ENCODE measurements around the gene TAL1.
"Not testable (repeated sequence)": the region's sequence is repeated elsewhere in the genome, so short reads cannot be mapped to it uniquely, and the experiment has no call there.

The TAL1 gene

DNA sequence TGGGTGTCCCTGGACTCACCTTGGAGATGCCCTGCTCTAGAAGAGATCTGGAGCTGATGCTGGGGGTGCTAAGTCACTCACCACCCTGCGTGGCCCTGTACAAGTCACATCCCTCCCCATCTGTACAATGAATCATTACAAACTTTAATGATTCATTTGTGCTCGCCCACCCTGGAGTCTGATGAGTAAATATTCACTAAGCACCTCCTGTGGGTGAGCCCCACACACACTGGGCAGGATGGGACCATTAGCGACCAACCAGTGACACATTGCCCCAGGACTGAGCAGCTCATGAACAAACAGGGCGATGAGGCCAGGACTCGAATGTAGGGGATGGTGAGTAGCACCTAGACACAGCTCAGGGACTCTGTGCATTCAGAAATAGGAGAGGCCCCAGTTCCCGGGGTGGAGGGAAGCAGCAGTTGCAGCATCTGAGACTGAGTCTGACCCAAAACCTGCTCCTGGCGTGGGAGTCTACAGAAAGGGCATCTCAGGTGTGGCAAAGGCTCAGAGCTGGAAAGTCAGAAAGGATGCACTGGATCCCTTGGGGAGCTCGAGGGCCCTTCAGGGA lies 24.1 kb downstream of the TAL1 start:
- DNase-seq: no peak
- TF ChIP-seq, protein P1, sequence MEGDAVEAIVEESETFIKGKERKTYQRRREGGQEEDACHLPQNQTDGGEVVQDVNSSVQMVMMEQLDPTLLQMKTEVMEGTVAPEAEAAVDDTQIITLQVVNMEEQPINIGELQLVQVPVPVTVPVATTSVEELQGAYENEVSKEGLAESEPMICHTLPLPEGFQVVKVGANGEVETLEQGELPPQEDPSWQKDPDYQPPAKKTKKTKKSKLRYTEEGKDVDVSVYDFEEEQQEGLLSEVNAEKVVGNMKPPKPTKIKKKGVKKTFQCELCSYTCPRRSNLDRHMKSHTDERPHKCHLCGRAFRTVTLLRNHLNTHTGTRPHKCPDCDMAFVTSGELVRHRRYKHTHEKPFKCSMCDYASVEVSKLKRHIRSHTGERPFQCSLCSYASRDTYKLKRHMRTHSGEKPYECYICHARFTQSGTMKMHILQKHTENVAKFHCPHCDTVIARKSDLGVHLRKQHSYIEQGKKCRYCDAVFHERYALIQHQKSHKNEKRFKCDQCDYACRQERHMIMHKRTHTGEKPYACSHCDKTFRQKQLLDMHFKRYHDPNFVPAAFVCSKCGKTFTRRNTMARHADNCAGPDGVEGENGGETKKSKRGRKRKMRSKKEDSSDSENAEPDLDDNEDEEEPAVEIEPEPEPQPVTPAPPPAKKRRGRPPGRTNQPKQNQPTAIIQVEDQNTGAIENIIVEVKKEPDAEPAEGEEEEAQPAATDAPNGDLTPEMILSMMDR (IDR thresholded peaks at IDR 0.05; ENCODE audit: low read depth, low read length, missing control alignments): no peak
- in situ Hi-C loops (cut with HindIII; ENCODE audit: low pct_ligation_motif_present, low sequenced_read_pairs): no loop called here

DNA sequence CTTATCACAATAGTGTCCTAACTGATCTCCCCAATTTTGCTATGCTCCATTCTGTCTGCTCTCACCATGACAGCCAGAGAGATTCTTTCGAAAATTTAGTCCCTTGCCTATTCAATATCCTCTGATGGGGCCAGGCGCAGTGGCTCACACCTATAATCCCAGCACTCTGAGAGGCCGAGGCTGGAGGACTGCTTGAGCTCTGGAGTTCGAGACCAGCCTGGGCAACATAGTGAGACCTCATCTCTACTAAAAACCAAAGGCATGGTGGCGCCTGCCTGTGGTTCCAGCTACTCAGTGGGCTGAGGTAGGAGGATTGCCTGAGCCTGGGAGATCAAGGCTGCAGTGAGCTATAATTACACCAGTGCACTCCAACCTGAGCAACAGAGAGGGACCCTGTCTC lies 26.1 kb downstream of the TAL1 start:
- TF ChIP-seq, protein P1 (IDR thresholded peaks at IDR 0.05; ENCODE audit: low read depth, low read length, missing control alignments): no peak
- in situ Hi-C loops (cut with HindIII; ENCODE audit: low pct_ligation_motif_present, low sequenced_read_pairs): no loop called here
- no peak overlapping the region for H3K27ac ChIP-seq
- no peak for DNase-seq
- H3K4me3 ChIP-seq (ENCODE audit: low read depth, low read length): no peak overlapping the region
- H3K36me3 ChIP-seq (replicated peaks): no peaks in the 10 kb centered on the region
- no peaks in the 10 kb centered on the region for H3K27me3 ChIP-seq (replicated peaks)

More for the DNA sequence above, 24.1 kb downstream of the TAL1 start:
- no peak overlapping the region for H3K27ac ChIP-seq
- H3K4me3 ChIP-seq (ENCODE audit: low read depth, low read length): no peak overlapping the region
- no peaks in the 10 kb centered on the region for H3K36me3 ChIP-seq (replicated peaks)
- H3K27me3 ChIP-seq (replicated peaks): no peaks in the 10 kb centered on the region

DNA sequence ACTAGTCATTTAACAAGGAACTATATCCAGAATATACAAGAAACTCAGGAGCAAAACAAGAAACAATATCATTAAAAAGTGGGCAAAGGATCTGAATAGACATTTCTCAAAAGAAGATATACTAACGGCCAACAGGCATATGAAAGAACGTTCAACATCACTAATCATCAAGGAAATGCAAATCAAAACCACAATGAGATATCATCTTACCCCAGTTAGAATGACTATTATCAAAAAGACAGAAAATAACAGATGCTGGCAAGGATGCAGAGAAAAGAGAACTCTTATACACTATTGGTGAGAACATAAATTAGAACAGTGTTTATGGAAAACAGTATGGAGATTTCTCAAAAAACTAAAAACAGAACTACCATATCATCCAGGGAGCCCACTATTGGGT lies 28.5 kb downstream of the TAL1 start:
- H3K27ac ChIP-seq; in situ Hi-C loops (cut with HindIII; ENCODE audit: low pct_ligation_motif_present, low sequenced_read_pairs); DNase-seq; H3K4me3 ChIP-seq (ENCODE audit: low read depth, low read length); H3K36me3 ChIP-seq (replicated peaks); H3K27me3 ChIP-seq (replicated peaks): not testable (repeated sequence)

GRCh38 chr1:47201179-47201578 lies 30.8 kb downstream of the TAL1 start:
- no peak overlapping the region for H3K27ac ChIP-seq
- TF ChIP-seq, protein P1 (IDR thresholded peaks at IDR 0.05; ENCODE audit: low read depth, low read length, missing control alignments): no peak
- no peaks in the 10 kb centered on the region for H3K36me3 ChIP-seq (replicated peaks)
- in situ Hi-C loops (cut with HindIII; ENCODE audit: low pct_ligation_motif_present, low sequenced_read_pairs): no loop called here
- H3K4me3 ChIP-seq (ENCODE audit: low read depth, low read length): no peak overlapping the region
- no peak for DNase-seq
- peaks cover 3% of the 10 kb centered on the region for H3K27me3 ChIP-seq (replicated peaks)

DNA sequence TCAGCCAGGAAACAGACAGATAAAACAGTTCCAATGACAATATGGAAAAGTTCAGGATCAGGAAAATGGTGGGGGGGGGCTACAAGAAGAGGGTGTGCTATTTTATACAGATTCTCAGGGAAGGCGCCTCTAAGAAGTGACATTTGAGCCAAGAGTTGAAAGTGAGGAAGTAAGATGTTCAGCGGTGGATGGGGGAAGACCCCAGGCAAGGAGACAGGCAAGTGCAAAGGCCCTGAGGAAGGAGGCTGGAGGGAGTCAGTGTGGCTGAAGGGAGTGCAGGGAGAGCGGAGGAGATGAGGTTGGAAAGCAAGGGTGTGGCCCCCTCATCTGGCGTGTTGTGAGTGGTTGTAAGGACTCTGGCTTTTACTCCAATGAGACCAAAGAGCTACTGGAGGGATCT lies 33.8 kb downstream of the TAL1 start:
- no peak for DNase-seq
- Histone ChIP-seq H3K27ac (no peak overlapping the region), H3K4me3 (ENCODE audit: low read depth, low read length) (no peak overlapping the region), H3K36me3 (replicated peaks) (no peaks in the 10 kb centered on the region), H3K27me3 (replicated peaks) (peaks cover 6% of the 10 kb centered on the region)
- TF ChIP-seq, protein P1 (IDR thresholded peaks at IDR 0.05; ENCODE audit: low read depth, low read length, missing control alignments): no peak
- in situ Hi-C loops (cut with HindIII; ENCODE audit: low pct_ligation_motif_present, low sequenced_read_pairs): no loop called here

DNA sequence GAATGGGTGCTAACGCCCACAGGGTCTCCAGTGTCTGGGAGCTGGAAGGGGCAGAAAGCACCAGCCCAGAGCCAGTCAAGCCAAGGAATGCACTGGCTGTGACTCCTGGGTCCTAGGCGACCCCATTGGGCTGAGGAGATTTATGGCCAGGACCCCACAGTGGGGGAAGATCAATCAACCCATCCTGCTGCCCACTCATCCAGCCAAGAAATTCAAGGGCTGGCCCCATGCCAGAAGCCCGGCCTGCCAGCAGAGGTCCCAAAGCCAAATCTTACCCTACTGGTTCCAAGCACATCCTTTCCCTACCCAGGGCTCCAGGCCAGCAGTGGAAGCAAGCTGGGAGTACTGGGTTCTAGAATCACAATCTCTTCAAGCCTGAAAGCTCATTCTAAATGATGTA lies 35.4 kb downstream of the TAL1 start:
- in situ Hi-C loops (cut with HindIII; ENCODE audit: low pct_ligation_motif_present, low sequenced_read_pairs): no loop called here
- H3K27ac ChIP-seq: no peak overlapping the region
- TF ChIP-seq, protein P1 (IDR thresholded peaks at IDR 0.05; ENCODE audit: low read depth, low read length, missing control alignments): no peak

DNA sequence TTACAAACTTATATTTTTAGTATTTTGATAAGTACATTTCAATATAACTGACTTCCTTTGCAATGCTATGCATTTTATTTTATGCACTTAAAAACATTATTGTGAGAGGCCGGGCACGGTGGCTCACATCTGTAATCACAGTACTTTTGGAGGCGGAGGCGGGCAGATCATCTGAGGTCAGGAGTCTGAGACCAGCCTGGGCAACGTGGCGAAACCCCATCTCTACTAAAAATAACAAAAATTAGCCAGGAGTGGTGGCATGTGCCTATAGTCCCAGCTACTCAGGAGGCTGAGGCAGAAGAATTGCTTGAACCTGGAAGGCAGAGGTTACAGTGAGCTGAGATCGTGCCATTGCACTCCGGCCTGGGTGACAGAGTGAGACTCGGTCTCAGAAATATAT lies 36.0 kb downstream of the TAL1 start:
- in situ Hi-C loops (cut with HindIII; ENCODE audit: low pct_ligation_motif_present, low sequenced_read_pairs); H3K27me3 ChIP-seq (replicated peaks); H3K4me3 ChIP-seq (ENCODE audit: low read depth, low read length); DNase-seq; H3K36me3 ChIP-seq (replicated peaks); H3K27ac ChIP-seq: not testable (repeated sequence)

More for the DNA sequence above, 35.4 kb downstream of the TAL1 start:
- H3K4me3 ChIP-seq (ENCODE audit: low read depth, low read length): no peak overlapping the region
- no peak for DNase-seq
- peaks cover 6% of the 10 kb centered on the region for H3K27me3 ChIP-seq (replicated peaks)
- no peaks in the 10 kb centered on the region for H3K36me3 ChIP-seq (replicated peaks)
